ENCODE results near the gene CDK5R2. TPM values are rescaled to one million over a fixed set of nuclear protein-coding genes. Genes with fewer than 3 reads are reported as not detected.
A peak's percentile ranks its signal among the peaks of the same experiment; 100 is the strongest.

The CDK5R2 gene
- total RNA-seq, 2 donors from 2014 or later = 0.81 to 0.95 TPM

GRCh38 chr2:218998414-218999002 is 39.0 kb downstream of the CDK5R2 start:
- H3K27ac Mint-ChIP-seq = peak overlapping the region; percentile 92
- Histone ChIP-seq H3K4me1 (ENCODE audit: control insufficient read depth, insufficient read depth, low read length) (peaks cover 18% of the 10 kb centered on the region), H3K9me3 (ENCODE audit: control insufficient read depth, low read length) (no peaks in the 10 kb centered on the region), H3K9ac (ENCODE audit: extremely low read depth, low read length, poor library complexity, severe bottlenecking) (peak overlapping the region; percentile 27), H3K27me3 (ENCODE audit: control insufficient read depth, insufficient read depth, low read length, poor library complexity, severe bottlenecking) (peaks cover 30% of the 10 kb centered on the region), H3K27ac (ENCODE audit: low read depth, low read length) (no peak overlapping the region), H3K4me3 (ENCODE audit: low read length) (no peak overlapping the region), H3K36me3 (ENCODE audit: control insufficient read depth, insufficient read depth, low read length) (no peaks in the 10 kb centered on the region)
- H3K27me3 Mint-ChIP-seq (ENCODE audit: insufficient read depth) = peaks cover 70% of the 10 kb centered on the region
- H3K9me3 Mint-ChIP-seq = no peaks in the 10 kb centered on the region
- no peak for TF ChIP-seq CTCF (conservative IDR thresholded peaks at IDR 0.05)
- WGBS, 2 experiments (ENCODE audit: insufficient coverage in 1 of 2, insufficient read length in 1 of 2) = 76 to 82% methylated on average over 6 to 12 of the region's 12 CpGs
- no peak for DNase-seq
- peaks cover 27% of the 10 kb centered on the region for H3K4me1 Mint-ChIP-seq
- no peaks in the 10 kb centered on the region for H3K36me3 Mint-ChIP-seq (ENCODE audit: low read depth)
- H3K4me3 Mint-ChIP-seq = no peak overlapping the region

- H3K27me3 ChIP-seq (ENCODE audit: control insufficient read depth, insufficient read depth, low read length, poor library complexity, severe bottlenecking) = peaks cover 30% of the 10 kb centered on the region
- no peak for TF ChIP-seq CTCF (conservative IDR thresholded peaks at IDR 0.05)
- peaks cover 14% of the 10 kb centered on the region for H3K4me1 ChIP-seq (ENCODE audit: control insufficient read depth, insufficient read depth, low read length)
- Mint-ChIP-seq H3K27me3 (ENCODE audit: insufficient read depth) (peaks cover 70% of the 10 kb centered on the region), H3K4me1 (peaks cover 25% of the 10 kb centered on the region), H3K36me3 (ENCODE audit: low read depth) (no peaks in the 10 kb centered on the region), H3K4me3 (peak overlapping the region; percentile 81), H3K9me3 (no peaks in the 10 kb centered on the region), H3K27ac (peak overlapping the region; percentile 92)
- WGBS, 2 experiments (ENCODE audit: insufficient coverage in 1 of 2, insufficient read length in 1 of 2) = 6 to 26% methylated on average over 4 to 10 of the region's 10 CpGs
- no peaks in the 10 kb centered on the region for H3K36me3 ChIP-seq (ENCODE audit: control insufficient read depth, insufficient read depth, low read length)
- H3K27ac ChIP-seq (ENCODE audit: low read depth, low read length) = no peak overlapping the region
- peak; percentile 88 for DNase-seq
- H3K9me3 ChIP-seq (ENCODE audit: control insufficient read depth, low read length) = no peaks in the 10 kb centered on the region
- peak overlapping the region; percentile 91 for H3K4me3 ChIP-seq (ENCODE audit: low read length)
- H3K9ac ChIP-seq (ENCODE audit: extremely low read depth, low read length, poor library complexity, severe bottlenecking) = peak overlapping the region; percentile 93
Observed at GRCh38 chr2:218999021-218999880, 39.8 kb downstream of the CDK5R2 start.

GRCh38 chr2:218999881-219000568 is 40.6 kb downstream of the CDK5R2 start:
- Histone ChIP-seq H3K36me3 (ENCODE audit: control insufficient read depth, insufficient read depth, low read length) (no peaks in the 10 kb centered on the region), H3K4me3 (ENCODE audit: low read length) (peak overlapping the region; percentile 91), H3K27me3 (ENCODE audit: control insufficient read depth, insufficient read depth, low read length, poor library complexity, severe bottlenecking) (peaks cover 30% of the 10 kb centered on the region), H3K4me1 (ENCODE audit: control insufficient read depth, insufficient read depth, low read length) (peaks cover 14% of the 10 kb centered on the region), H3K9ac (ENCODE audit: extremely low read depth, low read length, poor library complexity, severe bottlenecking) (peak overlapping the region; percentile 93), H3K27ac (ENCODE audit: low read depth, low read length) (no peak overlapping the region), H3K9me3 (ENCODE audit: control insufficient read depth, low read length) (no peaks in the 10 kb centered on the region)
- no peak for TF ChIP-seq CTCF (conservative IDR thresholded peaks at IDR 0.05)
- Mint-ChIP-seq H3K36me3 (ENCODE audit: low read depth) (no peaks in the 10 kb centered on the region), H3K4me1 (peaks cover 25% of the 10 kb centered on the region), H3K27me3 (ENCODE audit: insufficient read depth) (peaks cover 70% of the 10 kb centered on the region), H3K27ac (peak overlapping the region; percentile 87), H3K4me3 (peak overlapping the region; percentile 81), H3K9me3 (no peaks in the 10 kb centered on the region)
- peak; percentile 90 for DNase-seq
- WGBS, 2 experiments (ENCODE audit: insufficient coverage in 1 of 2, insufficient read length in 1 of 2) = 0 to 4% methylated on average over 2 to 8 of the region's 9 CpGs

Measured in endodermal cell (in vitro differentiated cells).